GM21528 (cell line): ENCODE measurements around the gene FARS2.

Experiments used
- ATAC-seq: cut with Tn5 transposase; IDR thresholded peaks from one replicate; pipeline ENCODE4 v1.9.1; 2021; ENCODE audit warnings: mild to moderate bottlenecking, moderate library complexity; ENCODE audit not compliant: unreplicated experiment, low FRiP score

Gene FARS2

GRCh38 chr6:5459346-5459745, 198.0 kb downstream of the FARS2 start:
- ATAC-seq, result no peak

DNA sequence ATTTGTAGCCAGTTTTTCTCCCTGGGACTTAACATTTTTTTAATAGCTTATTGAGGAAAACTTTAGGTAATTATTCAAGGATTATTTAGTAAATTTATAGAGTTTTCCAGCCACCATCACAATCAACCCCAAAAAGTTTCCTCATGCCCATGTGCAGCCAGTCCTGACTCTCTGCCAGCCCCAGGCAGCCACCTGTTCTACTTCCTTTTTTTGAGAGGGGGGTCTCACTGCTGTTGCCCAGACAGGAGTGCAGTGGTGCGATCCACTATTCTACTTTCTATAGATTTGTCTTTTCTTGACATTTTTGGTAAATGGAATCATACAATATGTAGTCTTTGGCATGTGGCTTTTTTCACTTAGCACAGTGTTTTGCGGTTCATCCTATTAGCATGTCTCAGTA, 200.1 kb downstream of the FARS2 start:
- no peak for ATAC-seq

- ATAC-seq, result no peak
Observed at GRCh38 chr6:5462856-5463255, 201.5 kb downstream of the FARS2 start.

- ATAC-seq, result no peak
Observed at GRCh38 chr6:5463690-5464089, 202.4 kb downstream of the FARS2 start.

DNA sequence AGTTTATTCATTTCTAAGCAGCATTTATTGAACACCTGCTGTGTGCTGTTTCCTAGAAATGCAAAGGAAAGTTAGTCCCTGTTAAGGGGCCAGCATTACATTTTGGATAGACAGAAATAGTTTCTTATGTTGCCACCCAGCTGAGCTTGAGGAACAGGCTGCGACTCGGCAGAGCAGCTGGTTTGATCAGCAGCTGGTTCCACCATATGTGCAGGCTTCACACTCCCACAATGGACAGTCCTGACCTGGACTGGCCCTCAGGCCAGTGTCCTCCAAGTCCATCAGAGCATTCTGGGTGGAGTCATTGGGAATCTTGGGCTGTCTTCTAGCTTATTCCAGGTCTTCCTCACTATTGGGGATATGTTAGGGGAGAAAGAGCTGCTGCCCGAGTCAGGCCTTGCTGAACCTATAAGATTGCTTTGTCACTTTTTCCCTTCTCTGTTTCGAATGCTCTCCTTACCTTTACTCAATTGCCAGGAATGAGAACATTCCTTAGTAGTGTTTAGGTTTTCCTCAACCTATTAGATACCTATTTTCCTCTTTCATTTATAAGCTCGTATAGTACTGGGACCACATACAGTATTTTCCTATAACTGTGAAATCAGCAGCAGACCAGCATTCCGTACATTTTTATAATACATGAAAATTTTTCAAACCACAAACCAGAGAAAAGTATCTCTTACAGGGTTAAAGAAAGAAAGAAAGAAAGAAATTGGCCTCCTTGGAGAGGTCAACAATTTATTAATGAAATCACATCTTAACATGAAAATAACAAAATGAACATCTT, 203.0 kb downstream of the FARS2 start:
- no peak for ATAC-seq

DNA sequence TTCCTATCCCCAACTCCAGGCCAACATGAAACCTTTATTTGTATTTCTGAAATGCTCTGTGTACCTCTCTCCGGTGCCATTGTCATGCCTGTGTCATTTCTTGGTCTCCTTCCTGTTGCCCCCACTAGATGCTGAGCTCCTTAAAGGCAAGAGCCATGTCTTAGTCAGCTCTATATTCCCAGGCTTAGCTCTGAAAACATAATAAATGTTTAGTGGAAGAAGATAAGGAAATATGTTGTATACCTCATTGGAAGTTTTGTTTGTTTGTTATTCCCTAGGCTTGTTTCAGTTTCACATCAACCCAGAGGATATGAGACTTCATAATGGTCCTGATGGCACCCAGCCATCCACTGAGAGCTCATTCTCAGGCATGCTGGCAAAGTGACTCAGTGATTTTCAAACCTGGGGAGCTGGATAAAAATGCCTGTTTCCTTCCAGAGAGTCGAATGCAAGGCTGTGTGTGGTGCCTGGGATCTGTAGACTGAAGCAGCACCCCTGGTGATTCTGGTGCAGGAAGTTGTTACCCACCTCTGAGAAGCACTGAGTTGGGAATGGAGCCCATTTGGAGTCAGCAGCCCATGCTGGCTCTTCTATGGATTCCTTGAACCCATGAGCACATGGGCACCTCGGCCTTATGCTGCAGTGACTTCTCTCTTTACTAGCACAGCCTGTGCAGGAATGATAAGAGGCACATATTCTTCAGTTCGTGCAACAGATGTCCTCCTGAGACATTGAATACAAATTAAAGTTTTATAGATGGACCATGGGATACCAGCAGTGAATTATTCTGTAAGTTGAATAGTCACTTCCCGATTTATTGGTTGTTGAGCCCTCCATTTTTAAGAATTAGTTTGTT, 205.2 kb downstream of the FARS2 start:
- no peak for ATAC-seq

- no peak for ATAC-seq
Observed at GRCh38 chr6:5468586-5468985, 207.3 kb downstream of the FARS2 start.

DNA sequence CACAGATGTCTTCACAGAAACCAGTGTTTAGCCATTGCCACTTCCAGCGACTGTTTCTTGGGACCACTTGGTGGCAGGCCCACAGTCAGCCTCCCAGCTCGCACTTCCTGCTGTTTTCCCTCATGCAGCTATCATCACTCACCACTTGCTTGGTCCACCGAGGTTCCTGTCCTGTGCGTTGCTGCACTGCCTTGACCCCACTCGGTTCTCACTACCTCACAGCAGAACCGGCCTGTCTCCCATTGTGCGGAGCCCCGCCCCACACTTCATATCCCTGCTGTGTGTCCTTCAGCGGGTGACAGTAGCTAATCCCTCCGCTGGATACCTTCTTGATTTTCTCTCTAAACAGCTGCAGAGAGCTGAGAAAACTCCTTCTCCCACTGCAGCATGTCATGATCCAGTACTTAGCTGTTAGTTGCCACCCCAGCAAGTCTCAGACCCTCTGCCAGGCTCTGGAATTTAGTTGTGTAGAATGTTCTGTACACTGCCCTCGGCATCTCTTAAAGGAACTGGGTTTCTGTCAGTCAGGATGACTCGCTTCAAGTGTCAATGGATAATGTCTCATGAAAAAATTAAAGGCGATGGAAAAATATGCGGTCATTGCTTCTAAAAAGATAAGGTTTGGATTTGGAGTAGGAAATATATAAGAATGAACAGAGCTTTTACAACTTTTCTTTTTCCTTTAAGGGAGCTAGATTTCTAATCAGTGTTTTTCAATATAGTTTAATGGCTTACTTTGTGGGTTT, 208.0 kb downstream of the FARS2 start:
- ATAC-seq, result no peak

- ATAC-seq, result peak; percentile 72
Observed at GRCh38 chr6:5471044-5471443, 209.7 kb downstream of the FARS2 start.

GRCh38 chr6:5471637-5472398, 210.5 kb downstream of the FARS2 start:
- no peak for ATAC-seq

DNA sequence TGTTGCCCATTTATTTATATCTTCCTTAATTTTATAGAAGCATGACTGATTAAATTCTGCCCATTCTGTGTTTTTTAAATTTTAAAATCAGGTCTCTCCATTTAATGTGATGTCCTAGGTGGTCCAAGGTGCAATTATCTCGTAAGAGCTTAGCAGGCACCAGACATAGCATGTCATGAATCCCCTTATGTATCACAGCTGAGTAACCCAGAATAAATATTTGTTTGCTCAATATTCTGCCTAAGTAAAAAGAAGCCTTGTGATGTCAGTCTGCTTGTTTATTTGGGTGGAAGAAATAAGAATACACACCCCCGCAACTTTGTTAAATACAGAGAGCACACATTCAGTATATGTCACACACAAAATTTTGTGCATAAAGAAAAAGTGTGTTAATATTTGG, 211.3 kb downstream of the FARS2 start:
- ATAC-seq, result no peak

GRCh38 chr6:5475779-5476178, 214.5 kb downstream of the FARS2 start:
- no peak for ATAC-seq

DNA sequence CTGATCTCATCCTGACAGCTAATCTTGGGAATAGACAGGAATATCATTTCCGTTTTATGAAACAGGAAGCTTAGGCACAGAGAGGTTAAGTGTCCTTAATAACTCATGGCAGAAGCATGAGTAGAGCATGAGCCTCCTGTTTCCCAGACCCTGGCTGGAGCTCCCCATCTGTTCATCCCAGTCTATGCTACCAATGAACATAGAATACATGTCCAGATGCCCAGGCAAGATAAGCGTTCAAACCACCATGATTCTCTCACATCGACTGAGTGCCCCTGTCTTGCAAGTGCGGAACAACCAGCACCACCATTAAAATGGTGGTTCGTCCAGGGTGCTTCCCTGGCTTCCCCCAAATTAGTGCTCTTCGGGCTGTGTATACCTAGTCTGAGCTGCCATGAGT, 217.1 kb downstream of the FARS2 start:
- ATAC-seq, result no peak

- ATAC-seq, result no peak
Observed at GRCh38 chr6:5481033-5481432, 219.7 kb downstream of the FARS2 start.

GRCh38 chr6:5481750-5482149, 220.4 kb downstream of the FARS2 start:
- ATAC-seq, result no peak

- ATAC-seq, result no peak
Observed at GRCh38 chr6:5482619-5483018, 221.3 kb downstream of the FARS2 start.

DNA sequence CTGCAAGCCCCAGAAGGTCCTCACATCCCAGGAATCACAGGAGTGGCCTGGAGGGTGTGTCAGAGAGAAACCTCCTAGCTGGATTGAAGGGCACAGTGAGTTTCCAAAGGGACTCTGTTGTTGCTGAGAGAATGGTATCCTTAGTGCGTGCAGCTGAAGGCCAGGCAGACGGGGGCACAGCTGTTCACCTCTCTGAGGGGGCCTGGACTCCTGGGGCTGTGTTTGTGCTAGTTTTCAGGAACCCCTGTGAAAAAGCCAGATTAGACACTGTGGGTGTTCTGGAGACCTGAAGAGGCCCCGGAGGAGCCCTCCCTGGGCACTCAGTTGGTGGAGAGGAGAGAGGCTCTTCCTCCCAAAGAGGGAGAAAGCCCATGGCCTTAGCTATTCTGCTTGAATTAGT, 223.4 kb downstream of the FARS2 start:
- no peak for ATAC-seq

DNA sequence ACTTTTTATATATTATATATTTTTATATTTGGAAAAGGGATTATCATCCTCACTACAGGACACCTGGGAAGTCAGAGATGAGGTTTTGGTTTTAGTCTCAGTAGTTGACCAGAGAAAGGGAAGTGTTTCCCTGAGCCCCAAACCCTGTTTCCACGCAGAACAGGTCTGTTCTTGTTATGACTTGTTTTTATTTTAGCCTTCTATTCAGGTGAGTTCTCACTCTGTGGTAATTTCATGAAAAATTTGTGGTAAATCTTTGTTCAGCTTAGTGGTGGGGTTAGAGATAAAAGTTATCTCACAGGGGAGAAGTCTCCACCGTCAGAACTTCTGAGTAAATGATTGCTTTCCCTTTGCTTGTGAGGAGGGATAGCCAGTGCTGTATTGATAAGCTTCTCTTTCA, 224.9 kb downstream of the FARS2 start:
- peak; percentile 88 for ATAC-seq

DNA sequence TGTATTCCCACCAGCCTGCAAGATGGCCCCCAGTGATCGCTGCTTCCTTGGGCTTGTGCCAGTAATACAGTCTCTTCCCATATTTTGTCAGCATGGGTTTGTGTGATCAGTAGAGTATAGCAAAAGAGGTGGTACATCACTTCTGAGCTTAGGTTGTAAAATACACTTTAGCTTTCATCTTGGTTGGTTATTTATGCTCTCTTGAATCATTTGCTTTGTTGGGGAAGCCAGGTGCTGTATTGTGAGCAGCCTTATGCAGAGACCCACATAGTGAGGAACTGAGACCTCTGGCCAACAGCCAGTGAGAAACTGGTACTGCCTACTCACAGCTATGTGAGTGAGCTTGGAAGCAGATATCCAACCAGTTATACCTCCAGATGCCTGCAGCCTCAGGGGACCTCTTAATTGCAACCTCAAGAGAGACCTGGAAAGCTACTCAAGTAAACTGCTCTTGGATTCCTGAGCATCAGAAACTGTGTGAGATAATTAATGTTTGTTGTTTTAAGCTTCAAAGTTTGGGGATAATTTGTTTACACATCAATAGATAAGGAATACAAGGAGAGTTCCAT, 229.3 kb downstream of the FARS2 start:
- no peak for ATAC-seq

- ATAC-seq, result no peak
Observed at GRCh38 chr6:5492356-5492755, 231.0 kb downstream of the FARS2 start.
